A549 (cell line): ENCODE data around the gene SMIM44. TPM values are rescaled to one million over a fixed set of nuclear protein-coding genes. Genes with fewer than 3 reads are reported as not detected.
A peak's percentile ranks its signal among the peaks of the same experiment; 100 is the strongest.

Experiments used
- ATAC-seq, 2 experiments: fragments of 200-7000 bp in 1 of 2; fragments of >200 bp in 1 of 2; cut with Nextera tagmentation in 1 of 2; cut with Tn5 transposase in 1 of 2; 3 replicates each; pipeline versions ENCODE4 v1.8.0 to v1.9.1; 2018 to 2020; ENCODE audit warnings: mild to moderate bottlenecking in 1 of 2, moderate library complexity in 1 of 2
- CTCF ChIA-PET: fragments of 300-600 bp; sonication (Branson Sonifier 250); formaldehyde crosslinking; extraction: SDS; loops from one replicate; lab custom pipeline; 2021; ENCODE audit warnings: antibody characterized with exemption, inconsistent platforms; lab: Yijun Ruan, JAX
- POLR2A ChIA-PET: fragments of 350-600 bp; formaldehyde crosslinking; extraction: SDS; loops from one replicate; lab custom pipeline; 2021; ENCODE audit warnings: antibody characterized with exemption, inconsistent platforms; lab: Yijun Ruan, JAX
- DNase-seq, 2 experiments: peaks; one replicate each; pipeline versions ENCODE4 v3.0.0 to v3.0.0-alpha.2; 2011 to 2016; ENCODE audit warnings: low read depth in 1 of 2, low spot score in 1 of 2
- FAIRE-seq: peaks from 2 replicates; lab custom pipeline; 2011; peaks lifted over from hg19 to GRCh38; lab: Jason Lieb, UNC
- H3K27ac ChIP-seq, 2 experiments: fragments of >200 bp; sonication (Bioruptor Twin); formaldehyde crosslinking; 3 replicates each; pipeline ENCODE4 v1.5.1; 2016 to 2017
- H3K4me1 ChIP-seq: fragments of >200 bp; sonication (Bioruptor Twin); formaldehyde crosslinking; 3 replicates; pipeline ENCODE4 v1.6.1; 2016
- H3K4me2 ChIP-seq: fragments of >200 bp; sonication (Bioruptor Twin); formaldehyde crosslinking; 3 replicates; pipeline ENCODE4 v1.6.1; 2016
- H3K4me3 ChIP-seq: fragments of >200 bp; sonication (Bioruptor Twin); formaldehyde crosslinking; 3 replicates; pipeline ENCODE4 v1.5.1; 2016
- H3K9me3 ChIP-seq: fragments of >200 bp; sonication (Bioruptor Twin); formaldehyde crosslinking; 3 replicates; pipeline ENCODE4 v1.6.1; 2016
- BHLHE40 ChIP-seq: IDR thresholded peaks from 2 replicates; pipeline ENCODE4 v1.6.1; 2012; ENCODE audit warnings: low read depth, low read length, inconsistent platforms
- CBX2 ChIP-seq: fragments of 200-600 bp; sonication (generic); IDR thresholded peaks from 2 replicates; pipeline ENCODE4 v1.6.1; 2016; ENCODE audit warnings: low read depth, mild to moderate bottlenecking, borderline replicate concordance
- CEBPB ChIP-seq, 2 experiments: fragments of >200 bp in 1 of 2; sonication (Bioruptor Twin) in 1 of 2; formaldehyde crosslinking in 1 of 2; IDR thresholded peaks; 2 replicates each; pipeline ENCODE4 v1.6.1; 2012 to 2016
- CHD2 ChIP-seq: fragments of 150-350 bp; IDR thresholded peaks from 2 replicates; pipeline ENCODE4 v1.6.1; 2014; ENCODE audit warnings: low read length; ENCODE audit not compliant: partially characterized antibody
- CHD4 ChIP-seq: fragments of 200-600 bp; sonication (generic); IDR thresholded peaks from 2 replicates; pipeline ENCODE4 v1.6.1; 2016; ENCODE audit warnings: antibody characterized with exemption, mild to moderate bottlenecking, borderline replicate concordance
- ESRRA ChIP-seq: fragments of 150-350 bp; IDR thresholded peaks from 2 replicates; pipeline ENCODE4 v1.6.1; 2014; ENCODE audit warnings: mild to moderate bottlenecking, low read length, borderline replicate concordance
- HDAC2 ChIP-seq: fragments of 200-600 bp; sonication (generic); IDR thresholded peaks from 2 replicates; pipeline ENCODE4 v1.6.1; 2016
- HEYL ChIP-seq: fragments of 250-450 bp; sonication (Bioruptor Pico); IDR thresholded peaks from 2 replicates; pipeline ENCODE4 v1.8.0; 2021; ENCODE audit warnings: mild to moderate bottlenecking, moderate library complexity
- HMGXB4 ChIP-seq: fragments of 250-450 bp; sonication (Bioruptor Pico); IDR thresholded peaks from 2 replicates; pipeline ENCODE4 v1.5.0; 2021; ENCODE audit warnings: mild to moderate bottlenecking, moderate library complexity, borderline replicate concordance
- HOXB13 ChIP-seq: fragments of 250-450 bp; sonication (Bioruptor Pico); IDR thresholded peaks from 2 replicates; pipeline ENCODE4 v1.5.0; 2020; ENCODE audit warnings: low read depth, mild to moderate bottlenecking, moderate library complexity
- JUNB ChIP-seq: fragments of >200 bp; sonication (Bioruptor Twin); formaldehyde crosslinking; IDR thresholded peaks from 2 replicates; pipeline ENCODE4 v1.6.1; 2016
- KDM5A ChIP-seq: fragments of 200-600 bp; sonication (generic); IDR thresholded peaks from 2 replicates; pipeline ENCODE4 v1.6.1; 2016; ENCODE audit warnings: antibody characterized with exemption, mild to moderate bottlenecking
- MAFK ChIP-seq: fragments of 450-650 bp; IDR thresholded peaks from 2 replicates; pipeline ENCODE4 v1.6.1; 2014; ENCODE audit not compliant: partially characterized antibody
- MAZ ChIP-seq: fragments of 150-350 bp; IDR thresholded peaks from 2 replicates; pipeline ENCODE4 v1.6.1; 2014; ENCODE audit warnings: antibody characterized with exemption, low read depth, low read length, borderline replicate concordance
- PBX3 ChIP-seq: IDR thresholded peaks from 2 replicates; pipeline ENCODE4 v1.6.1; 2012
- POLR2AphosphoS2 ChIP-seq: conservative IDR thresholded peaks from 2 replicates; pipeline ENCODE4 v1.6.1; 2012; ENCODE audit warnings: low read length, improper control_type of control experiment, inconsistent platforms
- RAD21 ChIP-seq, 2 experiments: fragments of >200 bp in 1 of 2; sonication (Bioruptor Twin) in 1 of 2; formaldehyde crosslinking in 1 of 2; IDR thresholded peaks in 1 of 2; conservative IDR thresholded peaks in 1 of 2; 2 replicates in 1 of 2; 3 replicates in 1 of 2; pipeline ENCODE4 v1.6.1; 2012 to 2018; ENCODE audit warnings: inconsistent platforms in 1 of 2
- RFX5 ChIP-seq: fragments of 450-650 bp; IDR thresholded peaks from 2 replicates; pipeline ENCODE4 v1.7.1; 2014; ENCODE audit warnings: antibody characterized with exemption, mild to moderate bottlenecking, moderate library complexity
- ZFP36 ChIP-seq: fragments of 450-650 bp; IDR thresholded peaks from 2 replicates; pipeline ENCODE4 v1.6.1; 2014; ENCODE audit warnings: borderline replicate concordance; ENCODE audit not compliant: partially characterized antibody
- ZNF302 ChIP-seq: fragments of 250-450 bp; sonication (Bioruptor Pico); IDR thresholded peaks from 2 replicates; pipeline ENCODE4 v1.9.0; 2021; ENCODE audit warnings: inconsistent platforms, mild to moderate bottlenecking, moderate library complexity
- WGBS: methylation state at CpG from one replicate; pipeline ENCODE4 v1.1.6; 2017; ENCODE audit errors: missing lambda C conversion rate; 5-methylcytosine and 5-hydroxymethylcytosine counted together
- polyA plus RNA-seq, 4 experiments: library from polyadenylated mRNA; depleted of rRNA in 3 of 4; stranded (reverse); fragments of >200 nt; fragmentation: RNase III in 1 of 4; extraction: RNeasy Plus Mini Kit Qiagen cat#74134 plus additional on column Dnase treatment in 1 of 4; gene quantifications; 2 replicates in 3 of 4; 3 replicates in 1 of 4; pipeline ENCODE4 v1.2.3, GENCODE V29; 2011 to 2017

SMIM44 gene
- polyA plus RNA-seq, 2 of the 4 experiments (the other 2 are of a cell fraction) = not detected

- WGBS = 90% methylated on average over 12 of the region's 23 CpGs
- peak; percentile 27 to 37; a peak in 3 of 6 replicates for ATAC-seq
- no peak for FAIRE-seq
- Histone ChIP-seq H3K27ac (no peak overlapping the region), H3K4me1 (peaks cover 26% of the 10 kb centered on the region), H3K4me2 (no peak overlapping the region), H3K9me3 (no peaks in the 10 kb centered on the region), H3K4me3 (no peak overlapping the region)
- ChIA-PET POLR2A (no interaction called here), CTCF (interaction anchor here (0.5 to 1.9 kb wide), 4 partner anchors 32 to 627 kb away, joined by 3 to 10 read pairs (median 3); no protein-coding TSS in a partner anchor)
- TF ChIP-seq MAZ = no peak
- no peak for TF ChIP-seq ZNF302 (CRISPR knock-in tag)
- TF ChIP-seq RFX5 = no peak
- TF ChIP-seq HOXB13 = no peak
- TF ChIP-seq MAFK = no peak
- no peak for TF ChIP-seq JUNB
- TF ChIP-seq CBX2 = no peak
- TF ChIP-seq HEYL (CRISPR knock-in tag) = no peak
- no peak for DNase-seq
Observed at GRCh38 chr19:3513229-3514140, 30.2 kb upstream of the SMIM44 start.

GRCh38 chr19:3512562-3513228 is 29.5 kb upstream of the SMIM44 start:
- TF ChIP-seq KDM5A (no peak), BHLHE40 (no peak), ZFP36 (no peak), HEYL (CRISPR knock-in tag) (no peak), CHD4 (no peak), CEBPB (IDR thresholded peaks at IDR 0.05) (no peak), RAD21 (conservative IDR thresholded peaks at IDR 0.05 in 1 of 2, IDR thresholded peaks at IDR 0.05 in 1 of 2) (no peak), CHD2 (no peak), HMGXB4 (CRISPR knock-in tag) (no peak), HOXB13 (no peak), ESRRA (no peak), PBX3 (no peak), HDAC2 (no peak), POLR2AphosphoS2 (no peak)
- H3K4me2 ChIP-seq = no peak overlapping the region
- POLR2A ChIA-PET = no interaction called here
- CTCF ChIA-PET = interaction anchor here (0.5 to 1.9 kb wide), 5 partner anchors 9 to 628 kb away, joined by 3 to 10 read pairs (median 3); no protein-coding TSS in a partner anchor
- no peak overlapping the region for H3K4me3 ChIP-seq
- no peak for DNase-seq
- H3K9me3 ChIP-seq = no peaks in the 10 kb centered on the region
- H3K27ac ChIP-seq = no peak overlapping the region
- no peak for FAIRE-seq
- ATAC-seq = no peak
- WGBS = 90% methylated on average over 16 of the region's 17 CpGs
- peaks cover 29% of the 10 kb centered on the region for H3K4me1 ChIP-seq
